ENCODE results near the gene GCK. TPM values are rescaled to one million over a fixed set of nuclear protein-coding genes. Genes with fewer than 3 reads are reported as not detected.

GCK gene
- total RNA-seq, 1 donor, result 0.43 TPM

DNA sequence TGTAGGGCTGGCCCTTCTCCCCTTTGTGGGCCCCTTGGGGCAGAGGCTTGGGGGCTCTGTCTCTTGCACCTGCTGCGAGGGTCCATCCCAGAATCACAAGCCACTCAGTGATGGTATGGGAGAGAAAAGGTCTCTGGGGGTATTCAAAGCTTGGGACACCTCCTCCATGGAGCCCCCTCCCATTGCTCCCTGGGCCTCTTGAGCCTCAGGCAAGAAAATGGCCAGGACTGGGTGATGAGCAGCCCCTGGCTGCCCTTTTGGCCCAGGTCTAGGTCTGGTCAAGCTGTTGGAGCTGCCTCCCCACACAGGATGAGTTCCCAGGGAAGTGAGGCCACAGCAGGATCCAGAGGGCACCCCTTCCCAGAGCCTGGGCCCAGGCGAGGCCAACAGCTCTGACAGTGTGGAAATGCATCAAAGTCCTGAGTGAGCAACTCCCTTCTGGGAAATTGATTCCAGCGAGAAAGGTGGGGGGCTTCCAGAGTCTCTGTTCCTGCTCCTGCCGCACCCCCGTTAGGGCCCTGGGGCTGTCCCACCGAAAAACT lies 44.7 kb downstream of the GCK start:
- DNase-seq (ENCODE audit: low read depth), result no peak
- TF ChIP-seq, protein P1, sequence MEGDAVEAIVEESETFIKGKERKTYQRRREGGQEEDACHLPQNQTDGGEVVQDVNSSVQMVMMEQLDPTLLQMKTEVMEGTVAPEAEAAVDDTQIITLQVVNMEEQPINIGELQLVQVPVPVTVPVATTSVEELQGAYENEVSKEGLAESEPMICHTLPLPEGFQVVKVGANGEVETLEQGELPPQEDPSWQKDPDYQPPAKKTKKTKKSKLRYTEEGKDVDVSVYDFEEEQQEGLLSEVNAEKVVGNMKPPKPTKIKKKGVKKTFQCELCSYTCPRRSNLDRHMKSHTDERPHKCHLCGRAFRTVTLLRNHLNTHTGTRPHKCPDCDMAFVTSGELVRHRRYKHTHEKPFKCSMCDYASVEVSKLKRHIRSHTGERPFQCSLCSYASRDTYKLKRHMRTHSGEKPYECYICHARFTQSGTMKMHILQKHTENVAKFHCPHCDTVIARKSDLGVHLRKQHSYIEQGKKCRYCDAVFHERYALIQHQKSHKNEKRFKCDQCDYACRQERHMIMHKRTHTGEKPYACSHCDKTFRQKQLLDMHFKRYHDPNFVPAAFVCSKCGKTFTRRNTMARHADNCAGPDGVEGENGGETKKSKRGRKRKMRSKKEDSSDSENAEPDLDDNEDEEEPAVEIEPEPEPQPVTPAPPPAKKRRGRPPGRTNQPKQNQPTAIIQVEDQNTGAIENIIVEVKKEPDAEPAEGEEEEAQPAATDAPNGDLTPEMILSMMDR (IDR thresholded peaks at IDR 0.05; ENCODE audit: insufficient read depth, low read depth, low read length), result no peak
- no peak overlapping the region for H3K4me3 ChIP-seq (ENCODE audit: low read depth, low read length)

DNA sequence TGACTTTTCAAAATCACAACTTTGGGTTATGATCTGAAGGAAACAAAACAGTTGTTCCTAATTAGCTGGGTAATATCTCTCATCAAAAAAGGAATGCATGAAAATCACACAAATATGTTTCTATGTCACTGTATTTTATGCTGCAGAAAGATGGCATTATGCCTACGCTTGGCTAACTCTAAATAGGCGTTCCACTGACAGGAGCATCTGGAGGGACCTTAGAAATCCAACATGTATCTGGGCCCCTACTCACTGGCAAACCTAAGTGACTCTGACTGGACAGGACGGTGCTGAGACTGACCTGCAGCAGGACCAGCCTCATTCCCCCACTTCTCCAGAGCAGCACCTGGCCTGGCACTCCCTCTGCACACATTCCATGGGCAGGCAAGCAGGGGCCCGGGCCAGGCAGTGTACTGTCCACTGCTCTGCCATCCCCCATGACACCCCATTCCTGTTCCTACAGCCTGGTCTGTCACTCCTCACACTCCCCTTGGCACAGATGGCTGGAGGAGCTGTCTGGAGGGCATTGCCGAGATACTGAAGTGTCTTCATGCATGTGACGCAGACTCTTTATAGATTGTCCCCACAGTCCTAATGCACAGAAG lies 45.5 kb downstream of the GCK start:
- no peak for DNase-seq (ENCODE audit: low read depth)
- TF ChIP-seq, protein P1 (IDR thresholded peaks at IDR 0.05; ENCODE audit: insufficient read depth, low read depth, low read length), result no peak
- H3K4me3 ChIP-seq (ENCODE audit: low read depth, low read length), result no peak overlapping the region

DNA sequence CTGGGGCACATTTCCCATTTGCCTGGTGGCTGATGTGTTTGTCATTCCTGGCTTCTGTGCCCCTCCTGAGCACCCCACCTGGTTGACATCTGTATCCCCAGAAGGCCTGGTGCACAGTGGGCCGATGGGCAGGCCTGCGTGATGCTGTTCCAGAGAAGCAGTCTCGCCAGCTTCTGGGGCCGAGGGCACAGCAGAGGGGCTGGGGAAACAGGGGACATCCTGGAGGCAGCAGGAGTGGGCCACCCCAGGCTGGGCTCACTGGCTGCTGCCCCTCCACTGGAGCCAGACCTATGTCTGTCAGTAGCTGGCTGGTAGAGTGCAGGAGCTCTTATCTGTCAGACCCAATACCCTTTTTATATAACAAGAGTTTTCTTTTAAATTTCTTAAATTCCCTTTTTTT lies 47.2 kb downstream of the GCK start:
- no peak for DNase-seq (ENCODE audit: low read depth)
- H3K4me3 ChIP-seq (ENCODE audit: low read depth, low read length), result no peak overlapping the region
- TF ChIP-seq, protein P1 (IDR thresholded peaks at IDR 0.05; ENCODE audit: insufficient read depth, low read depth, low read length), result no peak

DNA sequence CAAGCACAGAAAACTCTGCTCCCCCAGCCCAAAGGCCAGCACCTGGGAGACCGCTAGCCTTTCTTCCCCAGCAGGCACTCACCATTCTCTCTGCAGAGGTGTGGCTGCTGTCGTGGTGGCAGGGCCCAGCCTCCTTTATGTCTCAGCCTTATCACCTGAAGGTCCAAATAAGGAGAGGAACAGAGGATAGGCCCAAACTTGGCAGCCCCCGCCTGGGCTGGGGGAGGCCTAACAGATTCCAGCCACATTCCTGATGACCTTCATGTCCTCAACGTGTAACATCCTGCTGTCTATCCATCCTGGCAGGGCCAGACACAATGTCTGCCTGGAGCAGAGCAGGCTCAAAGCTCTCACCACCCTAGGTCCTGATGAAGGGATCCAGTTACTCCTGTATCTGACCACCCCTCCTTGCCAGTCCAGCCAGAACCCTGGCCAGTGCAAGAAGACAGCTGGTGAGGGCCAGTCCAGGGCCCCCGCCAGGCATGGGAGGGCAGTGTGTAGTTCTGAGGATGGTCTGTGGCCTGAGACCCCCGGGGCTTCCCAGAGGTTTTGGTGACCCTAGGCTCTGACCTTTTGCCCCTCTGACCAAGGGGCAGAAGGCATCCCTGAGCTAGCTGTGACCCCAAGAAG lies 47.9 kb downstream of the GCK start, which contains the start of gene MYL7:
TSS of gene MYL7 (minus strand) at position 112 of the 630 bp plus-strand sequence. CDS start at position 85, 27 bp downstream.
- DNase-seq (ENCODE audit: low read depth), result no peak
- TF ChIP-seq, protein P1 (IDR thresholded peaks at IDR 0.05; ENCODE audit: insufficient read depth, low read depth, low read length), result no peak
- no peak within 1 kb of the TSS for H3K4me3 ChIP-seq (ENCODE audit: low read depth, low read length)

DNA sequence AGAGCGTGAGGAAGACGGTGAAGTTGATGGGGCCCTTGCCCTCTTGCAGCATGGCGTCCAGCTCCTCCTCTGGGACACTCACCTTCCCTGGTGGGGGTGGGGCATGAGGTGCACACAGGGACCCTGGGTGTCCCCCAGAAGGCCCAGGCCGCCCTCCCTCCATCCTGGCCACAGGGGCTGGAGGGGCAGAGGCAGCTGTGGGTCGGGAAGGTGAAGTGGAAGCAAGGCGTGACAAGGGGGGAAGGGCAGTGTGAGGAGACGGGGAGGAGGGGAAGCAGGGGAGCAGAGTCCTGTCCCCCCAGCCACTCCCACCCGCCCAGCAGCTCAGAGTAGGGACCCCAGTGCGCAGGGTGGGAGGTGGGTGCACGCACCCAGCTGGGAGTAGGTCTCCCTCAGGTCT lies 48.9 kb downstream of the GCK start:
- TF ChIP-seq, protein P1 (IDR thresholded peaks at IDR 0.05; ENCODE audit: insufficient read depth, low read depth, low read length), result no peak

DNA sequence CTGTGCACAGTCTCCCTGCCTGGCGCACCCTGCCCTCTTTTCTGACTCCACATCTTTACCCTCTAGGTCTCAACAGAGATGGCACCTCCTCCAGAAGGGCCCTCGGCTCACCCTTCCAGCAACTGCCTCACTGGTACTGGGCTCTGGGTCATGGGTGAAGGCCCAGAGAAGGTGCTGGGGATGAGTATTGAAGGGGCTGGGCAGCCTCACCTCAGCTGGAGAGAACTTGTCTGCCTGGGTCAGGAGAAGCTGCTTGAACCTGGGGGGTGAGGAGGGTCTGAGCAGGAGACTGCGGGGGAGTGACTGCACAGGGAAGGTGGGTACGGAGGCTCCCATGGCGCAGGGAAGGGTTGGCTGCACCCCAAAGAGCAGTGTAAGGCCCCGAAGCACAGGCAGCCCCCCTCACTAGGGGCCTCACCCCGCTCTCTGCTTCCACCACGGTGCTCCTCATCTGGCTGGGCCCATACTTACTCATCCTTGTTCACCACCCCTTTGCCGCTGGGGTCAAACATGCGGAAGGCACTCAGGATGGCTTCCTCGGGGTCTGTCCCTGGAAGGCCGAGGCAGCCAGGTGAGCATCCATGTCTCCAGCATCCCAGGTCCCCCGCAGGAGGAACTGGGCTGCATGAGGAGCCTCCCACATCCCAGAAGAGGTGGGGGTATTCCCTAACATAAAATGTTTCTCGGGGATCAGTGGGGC lies 49.8 kb downstream of the GCK start:
- H3K4me3 ChIP-seq (ENCODE audit: low read depth, low read length), result no peak overlapping the region
- no peak for DNase-seq (ENCODE audit: low read depth)
- TF ChIP-seq, protein P1 (IDR thresholded peaks at IDR 0.05; ENCODE audit: insufficient read depth, low read depth, low read length), result no peak

More for the DNA sequence above, 48.9 kb downstream of the GCK start:
- no peak overlapping the region for H3K4me3 ChIP-seq (ENCODE audit: low read depth, low read length)
- DNase-seq (ENCODE audit: low read depth), result no peak

All from fibroblast of villous mesenchyme (primary cell).